Mesenchymal stem cell (in vitro differentiated cells and primary cell): Measurements from ENCODE around the gene CITED1.
A peak's percentile ranks its signal among the peaks of the same experiment; 100 is the strongest.

Experiments
- DNase-seq: peaks from one replicate; pipeline ENCODE4 v3.0.0-alpha.2; 2013
- H2AFZ ChIP-seq: one replicate; pipeline ENCODE4 v1.6.1; 2013; ENCODE audit warnings: low read depth, mild to moderate bottlenecking, control low read depth, inconsistent platforms, low read length, moderate library complexity
- H2AK5ac ChIP-seq: 2 replicates; pipeline ENCODE4 v1.6.1; 2013; ENCODE audit warnings: low read length, moderate library complexity, mild to moderate bottlenecking, inconsistent platforms; ENCODE audit not compliant: severe bottlenecking
- H2BK120ac ChIP-seq: one replicate; pipeline ENCODE4 v1.6.1; 2013; ENCODE audit warnings: low read depth, mild to moderate bottlenecking, inconsistent platforms, low read length, moderate library complexity
- H2BK12ac ChIP-seq, 2 experiments: one replicate each; pipeline ENCODE4 v1.6.1; 2013; ENCODE audit warnings: inconsistent platforms in 2 of 2, low read length in 2 of 2, mild to moderate bottlenecking in 2 of 2, moderate library complexity in 2 of 2, control low read depth in 1 of 2
- H2BK15ac ChIP-seq: one replicate; pipeline ENCODE4 v1.6.1; 2013; ENCODE audit warnings: mild to moderate bottlenecking, low read depth, inconsistent platforms; ENCODE audit not compliant: poor library complexity, severe bottlenecking
- H2BK5ac ChIP-seq: 2 replicates; pipeline ENCODE4 v1.6.1; 2013; ENCODE audit warnings: low read depth, mild to moderate bottlenecking, low read length, control low read depth, inconsistent platforms; ENCODE audit not compliant: poor library complexity, severe bottlenecking
- H3K14ac ChIP-seq, 2 experiments: one replicate each; pipeline ENCODE4 v1.6.1; 2013; ENCODE audit warnings: inconsistent platforms in 2 of 2, low read length in 2 of 2, control low read depth in 1 of 2, mild to moderate bottlenecking in 1 of 2, moderate library complexity in 1 of 2
- H3K18ac ChIP-seq, 2 experiments: one replicate each; pipeline ENCODE4 v1.6.1; 2013; ENCODE audit warnings: inconsistent platforms in 2 of 2, low read length in 2 of 2, control low read depth in 1 of 2, low read depth in 1 of 2, mild to moderate bottlenecking in 1 of 2
- H3K23ac ChIP-seq, 2 experiments: one replicate each; pipeline ENCODE4 v1.6.1; 2013; ENCODE audit warnings: inconsistent platforms in 2 of 2, low read length in 2 of 2, mild to moderate bottlenecking in 2 of 2, moderate library complexity in 2 of 2, control low read depth in 1 of 2
- H3K27ac ChIP-seq: 2 replicates; pipeline ENCODE4 v1.5.1; 2013; ENCODE audit warnings: mild to moderate bottlenecking, moderate library complexity, low read length, control low read depth, inconsistent platforms; ENCODE audit not compliant: poor library complexity, severe bottlenecking
- H3K27me3 ChIP-seq, 2 experiments: 2 replicates each; pipeline versions ENCODE4 v1.6.1 to v1.7.0; 2013; ENCODE audit warnings: low read length in 2 of 2, mild to moderate bottlenecking in 2 of 2, moderate library complexity in 2 of 2, control low read depth in 1 of 2, inconsistent platforms in 1 of 2; ENCODE audit not compliant: control insufficient read depth in 1 of 2, insufficient read depth in 1 of 2
- H3K36me3 ChIP-seq, 2 experiments: 2 replicates each; pipeline versions ENCODE4 v1.6.1 to v1.7.0; 2013; ENCODE audit warnings: low read length in 2 of 2, control low read depth in 1 of 2, inconsistent platforms in 1 of 2, low read depth in 1 of 2, mild to moderate bottlenecking in 1 of 2; ENCODE audit not compliant: insufficient read depth in 2 of 2, control insufficient read depth in 1 of 2
- H3K4ac ChIP-seq, 2 experiments: one replicate each; pipeline ENCODE4 v1.6.1; 2013; ENCODE audit warnings: inconsistent platforms in 2 of 2, low read length in 2 of 2, mild to moderate bottlenecking in 2 of 2, moderate library complexity in 2 of 2, control low read depth in 1 of 2, low read depth in 1 of 2
- H3K4me1 ChIP-seq: 2 replicates; pipeline ENCODE4 v1.6.1; 2013; ENCODE audit warnings: low read depth, low read length, control low read depth; ENCODE audit not compliant: control insufficient read depth, insufficient read depth
- H3K4me2 ChIP-seq: 2 replicates; pipeline ENCODE4 v1.6.1; 2013; ENCODE audit warnings: low read length, mild to moderate bottlenecking, inconsistent platforms; ENCODE audit not compliant: poor library complexity, severe bottlenecking
- H3K4me3 ChIP-seq, 2 experiments: 2 replicates each; pipeline versions ENCODE4 v1.5.1 to v1.7.0; 2013; ENCODE audit warnings: low read length in 2 of 2, mild to moderate bottlenecking in 2 of 2, control low read depth in 1 of 2, low read depth in 1 of 2; ENCODE audit not compliant: insufficient read depth in 1 of 2
- H3K79me1 ChIP-seq: replicated peaks from 2 replicates; pipeline ENCODE4 v1.6.1; 2013; ENCODE audit warnings: mild to moderate bottlenecking, control low read depth, low read length, inconsistent platforms; ENCODE audit not compliant: poor library complexity, severe bottlenecking
- H3K9ac ChIP-seq: 2 replicates; pipeline ENCODE4 v1.7.0; 2013; ENCODE audit warnings: mild to moderate bottlenecking, low read length, moderate library complexity
- H3K9me3 ChIP-seq: 2 replicates; pipeline ENCODE4 v1.7.0; 2013; ENCODE audit warnings: mild to moderate bottlenecking, low read length; ENCODE audit not compliant: control insufficient read depth
- H4K8ac ChIP-seq: one replicate; pipeline ENCODE4 v1.6.1; 2013; ENCODE audit warnings: inconsistent platforms, mild to moderate bottlenecking, low read length, moderate library complexity
- H4K91ac ChIP-seq: one replicate; pipeline ENCODE4 v1.6.1; 2013; ENCODE audit warnings: mild to moderate bottlenecking, low read length, inconsistent platforms
- whole genome bisulfite sequencing: methylation state at CpG from one replicate; pipeline ENCODE4 v1.1.7; 2013; ENCODE audit warnings: mixed read lengths; 5-methylcytosine and 5-hydroxymethylcytosine counted together

CITED1 gene

DNA sequence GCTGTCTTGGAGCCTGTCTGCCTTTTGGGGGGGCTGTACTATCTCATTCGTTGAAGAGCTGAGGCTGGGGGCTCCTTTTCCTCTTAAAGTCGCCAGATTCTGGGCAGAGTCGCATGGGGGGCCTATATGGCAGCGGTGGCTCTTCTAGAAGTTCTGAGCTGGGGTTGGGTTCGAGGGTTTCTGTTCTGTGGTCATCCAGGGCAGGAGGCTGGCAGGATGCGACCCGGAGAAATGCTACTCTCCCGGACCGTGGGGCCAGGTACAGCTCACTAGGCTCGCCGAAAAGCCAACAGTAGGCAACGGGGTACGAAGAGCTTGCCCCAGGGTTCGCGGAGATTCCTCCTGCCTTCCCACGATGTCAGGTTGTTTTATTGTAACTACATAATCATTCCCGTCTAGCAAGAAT lies 1.9 kb upstream of the CITED1 start:
- peaks cover 19% of the 10 kb centered on the region for H3K4me1 ChIP-seq
- H2BK5ac ChIP-seq, result no peak overlapping the region
- no peak overlapping the region for H3K18ac ChIP-seq
- peaks cover 49 to 90% of the 10 kb centered on the region in 2 experiments for H3K27me3 ChIP-seq
- no peaks in the 10 kb centered on the region for H3K79me1 ChIP-seq
- no peak overlapping the region for H2AFZ ChIP-seq
- peak overlapping the region in 1 of 2 experiments; percentile 73 for H3K4me3 ChIP-seq
- whole genome bisulfite sequencing, result 6% methylated on average over 5 of the region's 17 CpGs
- H2BK15ac ChIP-seq, result no peak overlapping the region
- H3K9me3 ChIP-seq, result no peaks in the 10 kb centered on the region
- no peak overlapping the region for H2BK12ac ChIP-seq
- H3K9ac ChIP-seq, result no peak overlapping the region
- no peaks in the 10 kb centered on the region for H3K36me3 ChIP-seq
- H3K4me2 ChIP-seq, result no peak overlapping the region
- H2BK120ac ChIP-seq, result no peak overlapping the region
- no peak overlapping the region for H4K8ac ChIP-seq
- no peak overlapping the region for H3K23ac ChIP-seq
- H3K14ac ChIP-seq, result no peak overlapping the region
- DNase-seq, result no peak
- H2AK5ac ChIP-seq, result no peak overlapping the region
- no peak overlapping the region for H3K27ac ChIP-seq
- H3K4ac ChIP-seq, result no peak overlapping the region
- no peak overlapping the region for H4K91ac ChIP-seq

DNA sequence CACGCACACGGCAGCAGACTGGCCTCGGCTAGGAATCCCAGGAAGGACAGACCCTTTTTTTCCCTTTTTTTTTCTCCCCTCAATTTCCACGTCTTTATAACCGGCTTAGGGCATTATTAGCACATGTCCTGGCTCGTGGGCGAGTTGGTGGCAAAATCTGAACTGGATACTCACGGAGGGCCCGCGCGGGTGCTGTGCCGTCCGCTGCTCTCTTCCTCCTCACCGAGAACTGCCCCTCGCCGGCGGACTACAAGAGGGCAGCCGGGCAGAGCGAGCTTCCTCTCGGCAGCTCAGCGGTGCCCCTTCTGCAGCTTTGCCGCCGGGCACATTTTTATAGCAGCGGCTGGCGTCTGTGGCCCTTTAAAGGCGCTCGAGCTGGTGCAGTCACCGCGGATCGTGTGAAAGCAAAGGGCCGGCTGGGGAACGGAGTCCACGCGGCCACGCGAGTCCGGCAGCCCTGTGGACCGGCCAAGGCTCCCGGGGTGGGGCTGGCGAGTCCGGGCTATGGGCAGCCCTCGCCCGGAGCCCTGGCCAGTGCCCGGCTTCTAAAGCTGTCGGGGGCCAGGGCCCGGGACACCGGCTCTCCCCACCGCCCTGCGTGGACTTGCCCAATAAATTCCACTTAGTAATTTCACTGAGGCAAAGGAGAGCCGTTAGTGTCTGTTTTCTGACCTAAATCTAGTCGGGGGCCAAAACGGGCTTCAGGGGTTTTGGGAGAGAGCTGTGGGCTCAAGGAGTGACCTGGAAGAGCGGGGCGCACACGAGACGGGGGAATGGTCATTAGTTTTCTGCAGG lies 1.3 kb upstream of the CITED1 start:
- no peak overlapping the region for H4K8ac ChIP-seq

DNA sequence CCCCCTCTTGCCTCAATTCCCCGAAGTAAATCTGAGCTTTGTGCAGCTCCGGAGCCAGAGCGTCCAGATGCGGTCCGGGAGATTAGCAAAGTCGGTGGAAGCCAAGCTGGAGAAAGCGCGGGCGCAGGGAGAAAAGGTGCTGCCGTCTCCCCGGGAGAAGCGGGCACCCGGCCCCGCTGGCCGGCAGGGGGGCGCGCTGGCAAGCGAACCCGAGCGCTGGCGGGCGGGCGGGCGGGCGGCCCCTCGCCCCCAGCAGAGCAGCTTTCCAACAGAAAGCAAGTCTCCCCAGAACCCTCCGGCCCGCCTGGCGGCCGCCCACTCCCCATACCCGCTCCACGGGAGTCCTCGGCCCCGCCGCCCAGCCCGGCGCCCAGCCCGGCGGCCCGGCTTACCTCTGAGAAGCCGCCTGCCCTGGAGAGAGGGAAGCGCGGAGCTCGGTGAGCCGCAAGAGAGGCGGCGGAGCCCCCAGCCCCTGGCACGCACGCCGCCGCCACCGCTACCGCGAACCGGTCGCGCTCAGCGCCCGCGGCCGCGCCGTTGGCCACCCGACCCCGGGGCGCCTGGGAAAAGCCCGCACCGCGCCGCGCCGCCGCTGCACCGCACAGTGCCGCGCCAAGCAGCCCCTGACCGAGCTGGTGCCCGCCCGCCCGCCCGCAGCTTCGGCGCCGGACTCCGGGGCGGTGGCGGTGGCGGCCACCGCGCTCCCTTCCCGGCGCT lies 529 bp upstream of the CITED1 start:
- WGBS, result 2% methylated on average over 9 of the region's 92 CpGs
- Histone ChIP-seq H3K79me1 (no peaks in the 10 kb centered on the region), H2BK15ac (no peak overlapping the region), H3K4me2 (peak overlapping the region; percentile 91), H3K36me3 (no peaks in the 10 kb centered on the region), H3K4me1 (peaks cover 19% of the 10 kb centered on the region), H3K18ac (no peak overlapping the region), H4K91ac (no peak overlapping the region), H4K8ac (no peak overlapping the region), H3K4me3 (peak overlapping the region; percentile 51 to 73), H3K14ac (no peak overlapping the region), H2AFZ (no peak overlapping the region), H2BK12ac (no peak overlapping the region), H3K23ac (no peak overlapping the region), H2BK5ac (no peak overlapping the region), H2BK120ac (no peak overlapping the region), H3K27me3 (peaks cover 63 to 91% of the 10 kb centered on the region in 2 experiments), H3K9ac (no peak overlapping the region), H2AK5ac (no peak overlapping the region), H3K9me3 (no peaks in the 10 kb centered on the region), H3K4ac (no peak overlapping the region), H3K27ac (no peak overlapping the region)
- peak; percentile 13 for DNase-seq

More for the DNA sequence above, 1.3 kb upstream of the CITED1 start:
- H3K14ac ChIP-seq, result no peak overlapping the region
- no peak overlapping the region for H2BK15ac ChIP-seq
- no peaks in the 10 kb centered on the region for H3K9me3 ChIP-seq
- H3K9ac ChIP-seq, result peak overlapping the region; percentile 30
- 4% methylated on average over 39 of the region's 56 CpGs for WGBS
- no peak overlapping the region for H2AK5ac ChIP-seq
- H3K36me3 ChIP-seq, result no peaks in the 10 kb centered on the region
- H3K18ac ChIP-seq, result peak overlapping the region in 1 of 2 experiments; percentile 24
- no peak overlapping the region for H4K91ac ChIP-seq
- H3K79me1 ChIP-seq, result no peaks in the 10 kb centered on the region
- peak overlapping the region; percentile 51 to 73 for H3K4me3 ChIP-seq
- no peak overlapping the region for H2BK5ac ChIP-seq
- H2AFZ ChIP-seq, result peak overlapping the region; percentile 39
- H3K27ac ChIP-seq, result no peak overlapping the region
- H3K4me1 ChIP-seq, result peaks cover 19% of the 10 kb centered on the region
- peak overlapping the region; percentile 91 for H3K4me2 ChIP-seq
- no peak overlapping the region for H3K4ac ChIP-seq
- peaks cover 55 to 90% of the 10 kb centered on the region in 2 experiments for H3K27me3 ChIP-seq
- H2BK12ac ChIP-seq, result no peak overlapping the region
- no peak overlapping the region for H3K23ac ChIP-seq
- DNase-seq, result peak; percentile 73
- no peak overlapping the region for H2BK120ac ChIP-seq

DNA sequence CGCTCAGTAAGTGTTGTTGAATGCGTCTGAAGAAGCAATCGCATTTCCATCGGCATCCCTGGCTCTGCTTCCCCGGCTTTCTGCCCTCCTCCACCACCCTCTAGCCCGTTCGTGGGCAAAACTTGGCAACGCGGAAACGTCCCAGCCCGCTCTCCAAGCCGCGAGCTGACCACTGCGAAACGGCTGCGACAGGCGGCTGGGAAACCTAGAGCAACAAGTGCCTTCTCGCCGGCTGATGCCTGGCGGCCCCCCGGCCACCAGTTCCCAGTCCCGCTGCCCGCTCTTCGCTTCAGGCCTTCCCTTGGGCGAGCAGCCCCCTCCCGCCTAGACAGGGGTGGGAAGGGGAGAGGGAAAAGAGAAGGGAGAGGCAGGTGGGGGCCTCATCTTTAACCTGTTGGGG lies 837 bp downstream of the CITED1 start:
- Histone ChIP-seq H3K4me1 (peaks cover 19% of the 10 kb centered on the region), H4K8ac (no peak overlapping the region), H2BK5ac (no peak overlapping the region), H3K23ac (no peak overlapping the region), H2BK12ac (no peak overlapping the region), H2AK5ac (no peak overlapping the region), H3K18ac (no peak overlapping the region), H3K14ac (no peak overlapping the region), H3K4me2 (peak overlapping the region; percentile 91), H3K4ac (no peak overlapping the region), H3K4me3 (peak overlapping the region in 1 of 2 experiments; percentile 71), H4K91ac (no peak overlapping the region), H3K36me3 (no peaks in the 10 kb centered on the region), H3K79me1 (no peaks in the 10 kb centered on the region), H3K27me3 (peaks cover 73 to 92% of the 10 kb centered on the region in 2 experiments), H3K27ac (no peak overlapping the region), H2BK15ac (no peak overlapping the region), H3K9me3 (no peaks in the 10 kb centered on the region), H2AFZ (no peak overlapping the region), H2BK120ac (no peak overlapping the region), H3K9ac (no peak overlapping the region)
- WGBS, result 0% methylated on average over 18 of the region's 26 CpGs
- peak; percentile 11 for DNase-seq
